OCI-LY1 (cell line): ENCODE measurements around the gene CARS1.

Experiments
- H2AFZ ChIP-seq: fragments of 200-600 bp; sonication (generic), shearing (Covaris generic); 2 replicates; pipeline ENCODE4 v1.6.0; 2014; ENCODE audit warnings: antibody characterized with exemption, mild to moderate bottlenecking, low read length
- H3F3A ChIP-seq: fragments of 200-600 bp; sonication (generic), shearing (Covaris generic); 2 replicates; pipeline ENCODE4 v1.6.0; 2014; ENCODE audit warnings: mild to moderate bottlenecking, antibody characterized with exemption, low read length, moderate library complexity; ENCODE audit not compliant: insufficient read depth
- H3K27ac ChIP-seq: fragments of 200-600 bp; sonication (generic); 2 replicates; pipeline ENCODE4 v1.5.1; 2014; ENCODE audit warnings: low read length, mixed run types, mild to moderate bottlenecking, low read depth; ENCODE audit not compliant: poor library complexity, severe bottlenecking
- H3K27me3 ChIP-seq: fragments of 200-600 bp; sonication (generic); 2 replicates; pipeline ENCODE4 v1.6.0; 2014; ENCODE audit warnings: antibody characterized with exemption, mild to moderate bottlenecking, low read length, moderate library complexity; ENCODE audit not compliant: insufficient read depth
- H3K36me3 ChIP-seq: fragments of 200-600 bp; sonication (generic); 2 replicates; pipeline ENCODE4 v1.6.1; 2014; ENCODE audit warnings: mild to moderate bottlenecking, antibody characterized with exemption, low read length, moderate library complexity, mixed read lengths; ENCODE audit not compliant: insufficient read depth
- H3K4me1 ChIP-seq: fragments of 200-600 bp; sonication (generic); 2 replicates; pipeline ENCODE4 v1.5.1; 2014; ENCODE audit warnings: mild to moderate bottlenecking, low read length, moderate library complexity; ENCODE audit not compliant: insufficient read depth, severe bottlenecking
- H3K4me2 ChIP-seq: fragments of 200-600 bp; sonication (generic), shearing (Covaris generic); 2 replicates; pipeline ENCODE4 v1.6.1; 2014; ENCODE audit warnings: low read length
- H3K4me3 ChIP-seq: fragments of 200-600 bp; sonication (generic); 2 replicates; pipeline ENCODE4 v1.5.1; 2014; ENCODE audit warnings: low read length, low read depth, mild to moderate bottlenecking, mixed read lengths; ENCODE audit not compliant: poor library complexity, severe bottlenecking
- H3K79me2 ChIP-seq: fragments of 200-600 bp; shearing (Covaris generic); 2 replicates; pipeline ENCODE4 v1.6.1; 2016; ENCODE audit warnings: mixed run types, low read length, mixed read lengths; ENCODE audit not compliant: insufficient read depth
- H3K9ac ChIP-seq: fragments of 200-600 bp; sonication (generic), shearing (Covaris generic); 2 replicates; pipeline ENCODE4 v1.6.1; 2014; ENCODE audit warnings: mild to moderate bottlenecking, low read length, mixed read lengths
- H3K9me2 ChIP-seq: fragments of 200-600 bp; sonication (generic), shearing (Covaris generic); 2 replicates; pipeline ENCODE4 v1.6.1; 2014; ENCODE audit warnings: low read depth, mild to moderate bottlenecking, low read length, mixed read lengths
- H3K9me3 ChIP-seq: fragments of 200-600 bp; shearing (Covaris generic); 2 replicates; pipeline ENCODE4 v1.6.1; 2014; ENCODE audit warnings: low read length, mixed read lengths
- H4K20me1 ChIP-seq: fragments of 200-600 bp; sonication (generic), shearing (Covaris generic); 2 replicates; pipeline ENCODE4 v1.6.0; 2016; ENCODE audit warnings: mild to moderate bottlenecking, low read length; ENCODE audit not compliant: insufficient read depth
- EZH2 ChIP-seq: fragments of 200-600 bp; sonication (generic), shearing (Covaris generic); IDR thresholded peaks from 2 replicates; pipeline ENCODE4 v1.8.0; 2017; ENCODE audit warnings: borderline replicate concordance, mixed run types, mild to moderate bottlenecking, antibody characterized with exemption, low read length, moderate library complexity, mixed read lengths
- TF ChIP-seq, protein P1 (sequence below): fragments of 200-600 bp; sonication (generic), shearing (Covaris generic); IDR thresholded peaks from 2 replicates; pipeline ENCODE4 v1.5.1; 2017; ENCODE audit warnings: mild to moderate bottlenecking, antibody characterized with exemption, low read length, moderate library complexity, mixed read lengths

CARS1 gene

DNA sequence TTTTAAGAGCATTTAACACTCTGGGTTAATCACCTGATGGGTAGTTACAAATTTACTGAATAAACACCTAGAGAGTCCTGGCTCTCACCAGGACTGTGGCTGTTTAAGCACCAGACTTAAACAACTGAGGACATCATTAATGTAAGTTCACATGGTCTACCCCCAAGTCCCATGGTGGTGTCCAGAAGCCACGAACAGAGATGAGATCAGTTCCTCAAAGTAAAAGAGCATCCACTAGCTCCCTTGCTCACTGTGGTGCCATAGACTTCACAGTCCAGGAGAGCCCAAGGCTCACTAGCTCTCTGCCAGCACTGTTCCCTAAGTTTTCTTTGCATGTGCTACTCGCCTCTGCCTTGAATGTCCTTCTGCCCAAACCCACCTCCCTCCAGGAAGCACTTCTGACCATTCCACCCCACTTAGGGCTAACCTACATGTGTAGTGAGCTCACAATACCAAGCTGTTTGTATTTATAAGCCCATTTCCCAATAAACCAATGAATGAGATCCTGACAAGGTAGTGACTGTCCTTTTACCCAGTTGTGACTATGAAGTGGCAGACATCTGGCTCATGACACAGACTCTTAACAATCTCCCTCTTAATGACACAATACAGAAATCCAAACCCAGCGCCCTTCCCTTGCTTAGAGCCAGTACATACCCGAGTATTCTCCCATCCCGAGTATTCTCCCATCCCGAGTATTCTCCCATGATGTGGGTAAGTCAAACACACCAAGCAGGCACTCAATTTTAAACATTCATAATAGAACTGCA, 80.7 kb downstream of the CARS1 start:
- Histone ChIP-seq H3K79me2 (peaks cover 36% of the 10 kb centered on the region), H2AFZ (no peak overlapping the region), H3K4me3 (no peak overlapping the region), H3K36me3 (peaks cover 85% of the 10 kb centered on the region), H3K27ac (no peak overlapping the region), H3K9ac (no peak overlapping the region), H4K20me1 (no peaks in the 10 kb centered on the region), H3K4me2 (no peak overlapping the region), H3K9me2 (no peaks in the 10 kb centered on the region), H3K9me3 (no peaks in the 10 kb centered on the region), H3K4me1 (no peaks in the 10 kb centered on the region), H3F3A (no peaks in the 10 kb centered on the region), H3K27me3 (no peaks in the 10 kb centered on the region)
- TF ChIP-seq, protein P1, sequence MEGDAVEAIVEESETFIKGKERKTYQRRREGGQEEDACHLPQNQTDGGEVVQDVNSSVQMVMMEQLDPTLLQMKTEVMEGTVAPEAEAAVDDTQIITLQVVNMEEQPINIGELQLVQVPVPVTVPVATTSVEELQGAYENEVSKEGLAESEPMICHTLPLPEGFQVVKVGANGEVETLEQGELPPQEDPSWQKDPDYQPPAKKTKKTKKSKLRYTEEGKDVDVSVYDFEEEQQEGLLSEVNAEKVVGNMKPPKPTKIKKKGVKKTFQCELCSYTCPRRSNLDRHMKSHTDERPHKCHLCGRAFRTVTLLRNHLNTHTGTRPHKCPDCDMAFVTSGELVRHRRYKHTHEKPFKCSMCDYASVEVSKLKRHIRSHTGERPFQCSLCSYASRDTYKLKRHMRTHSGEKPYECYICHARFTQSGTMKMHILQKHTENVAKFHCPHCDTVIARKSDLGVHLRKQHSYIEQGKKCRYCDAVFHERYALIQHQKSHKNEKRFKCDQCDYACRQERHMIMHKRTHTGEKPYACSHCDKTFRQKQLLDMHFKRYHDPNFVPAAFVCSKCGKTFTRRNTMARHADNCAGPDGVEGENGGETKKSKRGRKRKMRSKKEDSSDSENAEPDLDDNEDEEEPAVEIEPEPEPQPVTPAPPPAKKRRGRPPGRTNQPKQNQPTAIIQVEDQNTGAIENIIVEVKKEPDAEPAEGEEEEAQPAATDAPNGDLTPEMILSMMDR = no peak
- TF ChIP-seq EZH2 = no peak

- no peak overlapping the region for H3K4me2 ChIP-seq
- H3K27me3 ChIP-seq = no peaks in the 10 kb centered on the region
- H3K4me3 ChIP-seq = no peak overlapping the region
- H3K9me3 ChIP-seq = no peaks in the 10 kb centered on the region
- no peaks in the 10 kb centered on the region for H3K4me1 ChIP-seq
- H2AFZ ChIP-seq = no peak overlapping the region
- peaks cover 94% of the 10 kb centered on the region for H3K36me3 ChIP-seq
- no peaks in the 10 kb centered on the region for H4K20me1 ChIP-seq
- H3K9me2 ChIP-seq = no peaks in the 10 kb centered on the region
- H3K27ac ChIP-seq = no peak overlapping the region
- no peak overlapping the region for H3K9ac ChIP-seq
- peaks cover 27% of the 10 kb centered on the region for H3K79me2 ChIP-seq
- H3F3A ChIP-seq = no peaks in the 10 kb centered on the region
- TF ChIP-seq EZH2 = no peak
- TF ChIP-seq, protein P1 = peak; percentile 56
These were observed 81.6 kb downstream of the CARS1 start for GRCh38 chr11:2975594-2975993.

- no peaks in the 10 kb centered on the region for H3K9me2 ChIP-seq
- no peaks in the 10 kb centered on the region for H3K9me3 ChIP-seq
- H4K20me1 ChIP-seq = no peaks in the 10 kb centered on the region
- no peak overlapping the region for H3K27ac ChIP-seq
- peaks cover 15% of the 10 kb centered on the region for H3K79me2 ChIP-seq
- H2AFZ ChIP-seq = no peak overlapping the region
- H3K36me3 ChIP-seq = peaks cover 100% of the 10 kb centered on the region
- TF ChIP-seq, protein P1 = no peak
- TF ChIP-seq EZH2 = no peak
- H3K9ac ChIP-seq = no peak overlapping the region
- H3K4me3 ChIP-seq = no peak overlapping the region
- no peaks in the 10 kb centered on the region for H3F3A ChIP-seq
- no peak overlapping the region for H3K4me2 ChIP-seq
- H3K4me1 ChIP-seq = no peaks in the 10 kb centered on the region
- no peaks in the 10 kb centered on the region for H3K27me3 ChIP-seq
These were observed 83.0 kb downstream of the CARS1 start for GRCh38 chr11:2974272-2974671.
